ENCODE measurements around the gene CACNA1I. TPM values are rescaled to one million over a fixed set of nuclear protein-coding genes. Genes with fewer than 3 reads are reported as not detected.

Gene CACNA1I
- total RNA-seq, 3 donors from 2014 or later, result 0.19 to 0.41 (median 0.20) TPM

DNA sequence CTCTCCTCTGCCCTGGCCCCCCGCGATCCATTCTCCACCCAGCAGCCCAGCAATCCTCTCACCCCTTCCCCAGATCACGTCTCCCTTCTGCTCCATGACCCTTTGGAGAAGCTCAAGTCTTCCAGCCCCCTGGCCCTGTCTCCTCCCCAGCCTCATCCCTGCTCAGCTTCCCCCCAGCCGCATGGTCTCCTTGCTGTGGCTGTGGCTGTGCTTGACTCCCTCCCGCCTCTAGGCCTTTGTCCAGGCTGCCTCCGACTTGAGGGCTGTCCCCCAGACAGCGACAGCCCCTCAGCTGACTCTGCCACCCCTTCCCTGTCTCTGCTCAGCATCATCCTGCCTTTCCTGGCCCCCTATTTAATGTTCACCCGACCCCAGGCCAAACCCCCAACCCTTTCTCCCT lies 59.3 kb downstream of the CACNA1I start:
- DNase-seq (no peak), ATAC-seq (no peak)
- no peaks in the 10 kb centered on the region for H3K36me3 ChIP-seq (ENCODE audit: low read depth)
- intact Hi-C loops (cut with DNase I, micrococcal nuclease), result no loop called here
- no peak overlapping the region for H3K4me3 ChIP-seq
- TF ChIP-seq, protein P1, sequence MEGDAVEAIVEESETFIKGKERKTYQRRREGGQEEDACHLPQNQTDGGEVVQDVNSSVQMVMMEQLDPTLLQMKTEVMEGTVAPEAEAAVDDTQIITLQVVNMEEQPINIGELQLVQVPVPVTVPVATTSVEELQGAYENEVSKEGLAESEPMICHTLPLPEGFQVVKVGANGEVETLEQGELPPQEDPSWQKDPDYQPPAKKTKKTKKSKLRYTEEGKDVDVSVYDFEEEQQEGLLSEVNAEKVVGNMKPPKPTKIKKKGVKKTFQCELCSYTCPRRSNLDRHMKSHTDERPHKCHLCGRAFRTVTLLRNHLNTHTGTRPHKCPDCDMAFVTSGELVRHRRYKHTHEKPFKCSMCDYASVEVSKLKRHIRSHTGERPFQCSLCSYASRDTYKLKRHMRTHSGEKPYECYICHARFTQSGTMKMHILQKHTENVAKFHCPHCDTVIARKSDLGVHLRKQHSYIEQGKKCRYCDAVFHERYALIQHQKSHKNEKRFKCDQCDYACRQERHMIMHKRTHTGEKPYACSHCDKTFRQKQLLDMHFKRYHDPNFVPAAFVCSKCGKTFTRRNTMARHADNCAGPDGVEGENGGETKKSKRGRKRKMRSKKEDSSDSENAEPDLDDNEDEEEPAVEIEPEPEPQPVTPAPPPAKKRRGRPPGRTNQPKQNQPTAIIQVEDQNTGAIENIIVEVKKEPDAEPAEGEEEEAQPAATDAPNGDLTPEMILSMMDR (IDR thresholded peaks at IDR 0.05), result no peak
- H3K4me1 ChIP-seq (ENCODE audit: low read depth), result no peaks in the 10 kb centered on the region
- no peaks in the 10 kb centered on the region for H3K9me3 ChIP-seq

DNA sequence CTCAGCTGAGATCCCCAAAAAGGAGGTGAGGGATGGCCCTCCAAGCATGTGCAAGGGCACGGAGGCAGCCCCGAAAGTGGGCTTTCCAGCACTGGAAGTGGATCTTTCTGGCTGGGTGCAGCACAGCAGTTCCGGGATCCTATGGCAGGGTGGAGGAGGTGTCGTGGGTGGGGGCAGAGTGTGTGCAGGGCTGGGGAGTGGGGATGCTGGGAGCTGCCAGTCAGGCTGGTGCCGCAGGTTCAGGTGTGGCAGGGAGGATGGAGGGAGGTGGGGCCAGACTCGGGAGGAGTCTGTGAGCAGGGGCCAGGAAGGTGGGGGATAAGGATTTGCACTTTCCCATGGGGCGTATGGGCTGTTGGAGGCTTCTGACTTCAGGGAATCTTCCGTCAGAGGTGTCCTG lies 60.2 kb downstream of the CACNA1I start:
- no peak overlapping the region for H3K4me3 ChIP-seq
- no peaks in the 10 kb centered on the region for H3K9me3 ChIP-seq
- no peaks in the 10 kb centered on the region for H3K36me3 ChIP-seq (ENCODE audit: low read depth)
- TF ChIP-seq, protein P1 (IDR thresholded peaks at IDR 0.05), result no peak
- H3K4me1 ChIP-seq (ENCODE audit: low read depth), result no peaks in the 10 kb centered on the region
- intact Hi-C loops (cut with DNase I, micrococcal nuclease), result no loop called here
- DNase-seq, result no peak
- ATAC-seq, result no peak

DNA sequence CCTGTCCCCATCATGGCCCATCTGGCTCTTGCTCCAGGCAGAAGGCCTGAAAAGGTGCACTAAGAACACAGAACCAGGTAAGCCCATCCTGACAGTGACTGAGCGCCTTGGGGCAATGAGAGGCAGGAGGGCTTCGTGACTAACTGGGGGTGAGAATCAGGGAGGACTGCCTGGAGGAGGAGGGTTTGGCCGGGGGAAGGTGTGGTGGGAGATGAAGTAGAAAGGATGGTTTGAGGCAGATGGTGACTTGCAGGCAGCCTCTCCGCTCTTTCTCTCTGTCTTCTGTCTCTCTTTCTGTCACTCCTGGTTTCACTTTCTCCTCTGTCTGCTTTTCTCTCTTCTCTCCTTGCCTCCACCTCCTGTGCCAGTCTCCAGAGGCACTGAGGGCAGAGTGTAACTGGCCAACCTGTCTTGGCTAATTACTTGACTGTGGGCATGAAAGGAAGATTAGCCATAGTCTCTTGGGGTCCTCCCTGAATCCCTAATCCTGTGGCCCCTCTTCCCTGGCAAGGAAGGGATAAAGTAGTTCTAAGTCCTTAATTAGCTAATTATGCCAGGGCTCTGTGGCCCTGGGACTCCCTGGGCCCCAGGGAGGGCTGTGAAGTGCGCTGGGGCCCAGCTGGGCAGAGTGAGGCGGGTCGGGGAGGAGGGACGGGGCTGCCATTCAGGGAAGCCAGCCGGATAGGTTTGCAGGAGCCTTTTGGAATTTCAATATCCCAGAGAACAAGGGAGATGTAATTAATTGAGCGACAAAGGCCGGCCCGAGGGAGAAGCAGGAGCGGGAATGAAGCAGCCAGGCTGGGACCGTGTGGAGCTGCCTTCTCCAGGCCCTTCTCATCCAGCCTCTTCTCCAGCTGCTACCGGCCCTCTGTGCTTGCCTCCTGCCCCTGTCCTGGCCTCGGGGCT lies 61.1 kb downstream of the CACNA1I start:
- H3K4me3 ChIP-seq, result no peak overlapping the region
- DNase-seq (no peak), ATAC-seq (no peak)
- no peaks in the 10 kb centered on the region for H3K9me3 ChIP-seq
- intact Hi-C loops (cut with DNase I, micrococcal nuclease), result no loop called here
- no peaks in the 10 kb centered on the region for H3K4me1 ChIP-seq (ENCODE audit: low read depth)
- TF ChIP-seq, protein P1 (IDR thresholded peaks at IDR 0.05), result no peak
- H3K36me3 ChIP-seq (ENCODE audit: low read depth), result no peaks in the 10 kb centered on the region

DNA sequence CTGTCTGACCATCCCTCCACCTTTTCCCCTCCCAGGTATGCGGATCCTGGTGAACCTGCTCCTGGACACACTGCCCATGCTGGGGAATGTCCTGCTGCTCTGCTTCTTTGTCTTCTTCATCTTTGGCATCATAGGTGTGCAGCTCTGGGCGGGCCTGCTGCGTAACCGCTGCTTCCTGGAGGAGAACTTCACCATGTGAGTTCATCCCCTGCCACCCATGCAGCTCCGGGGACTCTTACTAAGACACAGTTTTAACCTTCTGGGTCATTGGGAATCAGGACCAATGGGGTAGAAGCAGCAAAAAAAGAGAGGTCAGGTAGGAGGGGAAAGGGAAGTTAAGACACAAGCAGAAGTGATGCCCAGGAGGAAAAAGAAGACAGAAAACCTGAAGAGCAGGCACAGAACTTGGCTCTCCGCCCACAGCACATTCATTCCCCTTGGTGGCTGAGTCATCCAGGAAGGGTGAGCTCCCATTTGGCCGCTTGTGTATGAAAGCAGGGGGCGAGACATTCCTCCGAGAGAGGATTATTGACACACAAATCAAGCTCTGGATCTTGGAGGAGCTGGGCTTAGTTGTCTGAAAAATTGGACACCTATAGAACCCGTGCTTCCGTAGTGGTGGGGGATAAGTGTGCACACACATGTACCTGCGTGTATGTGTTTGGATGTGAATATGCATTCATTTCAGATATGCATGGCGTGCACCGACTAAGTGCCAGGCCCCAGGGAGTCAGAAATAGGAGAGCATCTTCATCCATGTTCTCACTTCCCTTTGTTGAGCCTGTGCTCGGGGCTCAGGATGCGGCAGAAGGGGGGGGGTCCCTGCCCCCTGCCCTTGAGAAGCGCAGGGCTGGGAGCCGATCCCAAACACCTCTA lies 64.2 kb downstream of the CACNA1I start:
- intact Hi-C loops (cut with DNase I, micrococcal nuclease), result no loop called here
- ATAC-seq (peak; percentile 72), DNase-seq (peak in 1 of 3 donors; percentile 20)
- no peaks in the 10 kb centered on the region for H3K9me3 ChIP-seq
- H3K36me3 ChIP-seq (ENCODE audit: low read depth), result no peaks in the 10 kb centered on the region
- H3K4me1 ChIP-seq (ENCODE audit: low read depth), result no peaks in the 10 kb centered on the region
- TF ChIP-seq, protein P1 (IDR thresholded peaks at IDR 0.05), result no peak
- no peak overlapping the region for H3K4me3 ChIP-seq

DNA sequence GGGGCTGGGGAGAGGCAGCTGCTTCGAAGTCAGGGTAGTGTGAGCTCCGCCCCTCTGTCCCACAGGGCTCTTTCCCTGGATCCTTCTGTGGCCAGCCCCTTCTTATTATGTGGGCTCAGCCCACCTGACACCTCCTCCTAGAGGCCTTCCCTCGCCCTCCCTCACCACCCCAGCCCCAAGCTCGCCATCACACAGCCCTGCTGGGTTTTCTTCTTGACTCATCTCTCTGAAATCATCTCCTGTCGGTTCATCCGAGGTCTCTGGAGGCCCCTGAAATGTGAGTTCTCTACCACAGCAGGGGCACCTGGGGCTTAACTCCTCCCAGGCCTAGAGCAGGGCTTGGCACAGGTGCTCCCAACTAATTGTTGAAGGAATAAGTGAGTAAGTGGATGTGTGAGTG lies 65.2 kb downstream of the CACNA1I start:
- Histone ChIP-seq H3K36me3 (ENCODE audit: low read depth) (no peaks in the 10 kb centered on the region), H3K4me3 (no peak overlapping the region), H3K4me1 (ENCODE audit: low read depth) (no peaks in the 10 kb centered on the region), H3K9me3 (no peaks in the 10 kb centered on the region)
- ATAC-seq, result no peak
- intact Hi-C loops (cut with DNase I, micrococcal nuclease), result no loop called here
- TF ChIP-seq, protein P1 (IDR thresholded peaks at IDR 0.05), result no peak
- DNase-seq, result no peak

Measured in mucosa of descending colon (tissue), 3 donors.